GM12878 (cell line): ENCODE results near the gene DDX27. TPM values are rescaled to one million over a fixed set of nuclear protein-coding genes. Genes with fewer than 3 reads are reported as not detected.

Source experiments
- ATAC-seq: fragments of 200-7000 bp; cut with Tn5 transposase; 3 replicates; pipeline ENCODE4 v1.9.1; 2020; ENCODE audit warnings: mild to moderate bottlenecking, moderate library complexity
- BruUV-seq: library from RNA; stranded (reverse); fragments of 400-500 nt; replicated peaks from 2 replicates; lab custom pipeline; 2021; lab: Mats Ljungman, UMichigan
- CTCF ChIA-PET: fragments of 300-600 bp; sonication (Branson Sonifier 250); formaldehyde crosslinking; extraction: SDS; loops from one replicate; lab custom pipeline; 2021; ENCODE audit warnings: inconsistent platforms; lab: Yijun Ruan, JAX
- POLR2A ChIA-PET: fragments of 350-600 bp; formaldehyde crosslinking; extraction: SDS; loops from one replicate; lab custom pipeline; 2021; ENCODE audit warnings: inconsistent platforms; lab: Charles Lee
- RAD21 ChIA-PET: fragments of 300-600 bp; sonication (Branson Sonifier 250); formaldehyde crosslinking; loops from one replicate; lab custom pipeline; 2023; ENCODE audit warnings: antibody characterized with exemption; ENCODE audit not compliant: unreplicated experiment; lab: Charles Lee
- SMC1A ChIA-PET: fragments of 300-600 bp; sonication (Branson Sonifier 250); formaldehyde crosslinking; loops from one replicate; lab custom pipeline; 2023; ENCODE audit not compliant: unreplicated experiment, uncharacterized antibody; lab: Charles Lee
- DNase-seq: peaks from one replicate; pipeline ENCODE4 v3.0.0-alpha.2; 2011; ENCODE audit warnings: low read depth, low spot score
- FAIRE-seq: peaks from 3 replicates; lab custom pipeline; 2011; peaks lifted over from hg19 to GRCh38; lab: Jason Lieb, UNC
- H2AFZ ChIP-seq: 2 replicates; pipeline ENCODE4 v1.6.0; 2011; ENCODE audit warnings: low read depth, low read length, control low read depth; ENCODE audit not compliant: control insufficient read depth
- H3K27ac ChIP-seq: 2 replicates; pipeline ENCODE4 v1.5.1; 2011; ENCODE audit warnings: control low read depth; ENCODE audit not compliant: control insufficient read depth, insufficient read depth
- H3K27me3 ChIP-seq, 2 experiments: replicated peaks in 1 of 2; 2 replicates each; pipeline versions ENCODE4 v1.6.0 to v1.6.1; 2011; ENCODE audit warnings: low read length in 1 of 2; ENCODE audit not compliant: control insufficient read depth in 2 of 2, insufficient read depth in 2 of 2
- H3K36me3 ChIP-seq, 2 experiments: 2 replicates each; pipeline ENCODE4 v1.5.1; 2011; ENCODE audit warnings: low read length in 1 of 2; ENCODE audit not compliant: control insufficient read depth in 2 of 2, insufficient read depth in 2 of 2
- H3K4me1 ChIP-seq: 2 replicates; pipeline ENCODE4 v1.6.1; 2011; ENCODE audit warnings: mild to moderate bottlenecking, low read length, moderate library complexity, mixed read lengths; ENCODE audit not compliant: control insufficient read depth, insufficient read depth
- H3K4me2 ChIP-seq: 2 replicates; pipeline ENCODE4 v1.6.0; 2011; ENCODE audit warnings: control low read depth; ENCODE audit not compliant: control insufficient read depth, insufficient read depth
- H3K4me3 ChIP-seq: fragments of 200-600 bp; sonication (generic); 2 replicates; pipeline ENCODE4 v1.5.1; 2016
- H3K79me2 ChIP-seq: 2 replicates; pipeline ENCODE4 v1.6.0; 2011; ENCODE audit warnings: low read length; ENCODE audit not compliant: control insufficient read depth, insufficient read depth
- H3K9ac ChIP-seq: 2 replicates; pipeline ENCODE4 v1.8.0; 2011; ENCODE audit warnings: low read length, control low read depth, mixed read lengths; ENCODE audit not compliant: control insufficient read depth, insufficient read depth
- H3K9me3 ChIP-seq: replicated peaks from 3 replicates; pipeline ENCODE4 v1.5.1; 2011; ENCODE audit warnings: mild to moderate bottlenecking, low read length; ENCODE audit not compliant: control insufficient read depth, insufficient read depth
- H4K20me1 ChIP-seq: 2 replicates; pipeline ENCODE4 v1.6.0; 2011; ENCODE audit not compliant: control insufficient read depth, insufficient read depth
- BHLHE40 ChIP-seq, 2 experiments: fragments of 450-650 bp in 1 of 2; IDR thresholded peaks; 2 replicates each; pipeline ENCODE4 v1.6.1; 2011 to 2017; ENCODE audit warnings: low read depth in 2 of 2, borderline replicate concordance in 1 of 2, improper control_type of control experiment in 1 of 2, low read length in 1 of 2, mild to moderate bottlenecking in 1 of 2
- CUX1 ChIP-seq: IDR thresholded peaks from 2 replicates; pipeline ENCODE4 v1.6.1; 2012; ENCODE audit warnings: improper control_type of control experiment, low read depth, low read length; ENCODE audit not compliant: insufficient replicate concordance
- ESRRA ChIP-seq: IDR thresholded peaks from 2 replicates; pipeline ENCODE4 v1.6.1; 2012; ENCODE audit warnings: mild to moderate bottlenecking, low read length, improper control_type of control experiment
- MYB ChIP-seq: fragments of 150-350 bp; IDR thresholded peaks from 2 replicates; pipeline ENCODE4 v1.6.1; 2014; ENCODE audit warnings: mild to moderate bottlenecking, low read depth, low read length, borderline replicate concordance
- RB1 ChIP-seq: fragments of 450-650 bp; formaldehyde crosslinking; IDR thresholded peaks from 2 replicates; pipeline ENCODE4 v1.6.1; 2017; ENCODE audit warnings: mild to moderate bottlenecking, borderline replicate concordance
- RBBP5 ChIP-seq: fragments of 200-600 bp; sonication (generic); conservative IDR thresholded peaks from 2 replicates; pipeline ENCODE4 v1.6.1; 2016
- SREBF1 ChIP-seq: IDR thresholded peaks from 2 replicates; pipeline ENCODE4 v1.6.1; 2012; ENCODE audit warnings: mild to moderate bottlenecking, low read length
- SUPT20H ChIP-seq: IDR thresholded peaks from 2 replicates; pipeline ENCODE4 v1.6.1; 2011; ENCODE audit warnings: low read depth, mild to moderate bottlenecking, low read length, moderate library complexity, borderline replicate concordance; ENCODE audit not compliant: control insufficient read depth
- USF2 ChIP-seq: IDR thresholded peaks from 2 replicates; pipeline ENCODE4 v1.6.1; 2011; ENCODE audit warnings: low read depth, low read length, improper control_type of control experiment, borderline replicate concordance
- WGBS: methylation state at CpG from one replicate; pipeline ENCODE4 v1.1.6; 2016; ENCODE audit warnings: low lambda C conversion rate; ENCODE audit not compliant: insufficient replicate concordance, insufficient coverage; ENCODE audit errors: missing lambda C conversion rate; 5-methylcytosine and 5-hydroxymethylcytosine counted together
- in situ Hi-C: fragments of 300-500 bp; cut with MboI; formaldehyde crosslinking; loops from 9 replicates; pipeline ENCODE4 v1.14.3; 2018; ENCODE audit warnings: mixed read lengths
- intact Hi-C: fragments of 100-400 bp; cut with micrococcal nuclease; formaldehyde crosslinking; loops from one replicate; pipeline ENCODE4 v1.14.2; 2022; ENCODE audit not compliant: unreplicated experiment
- polyA plus RNA-seq, 11 experiments: library from polyadenylated mRNA; depleted of rRNA in 4 of 11; unstranded in 6 of 11; stranded (reverse) in 5 of 11; fragments of >200 nt; fragmentation: Nextera tagmentation in 4 of 11; fragmentation: Illumina TruSeq in 1 of 11; extraction: Ambion mirVana in 4 of 11; extraction: Trizol in 1 of 11; gene quantifications; 1 replicate in 1 of 11; 2 replicates in 10 of 11; pipeline versions ENCODE4 v1.2.1 to v1.2.3, GENCODE V29; 2011 to 2016; ENCODE audit warnings: inconsistent platforms in 2 of 11, missing spikeins in 2 of 11, low read depth in 1 of 11
- total RNA-seq, 4 experiments: library from RNA; depleted of rRNA in 3 of 4; stranded (reverse); fragments of >200 nt in 3 of 4; fragmentation: Illumina TruSeq in 1 of 4; extraction: Trizol in 1 of 4; gene quantifications; 2 replicates each; pipeline versions ENCODE4 v1.2.1 to v1.2.3, GENCODE V29; 2013 to 2021

DDX27 gene
- total and polyA plus RNA-seq, 10 of the 15 experiments (the other 5 are each of a cell fraction or from before 2014, with no cell fraction given), result 19.8 to 78.8 (median 54.9) TPM

GRCh38 chr20:49199729-49200293 lies 19.4 kb upstream of the DDX27 start:
- ChIA-PET RAD21 (no interaction called here), SMC1A (no interaction called here), POLR2A (interaction anchor here (0.6 kb wide), 1 partner anchor 66 kb away, joined by 5 read pairs; no protein-coding TSS in a partner anchor), CTCF (interaction anchor here (3.1 kb wide), 1 partner anchor 17 kb away, joined by 10 read pairs; no protein-coding TSS in a partner anchor)
- no peak overlapping the region for H3K4me3 ChIP-seq
- H3K9me3 ChIP-seq, result no peaks in the 10 kb centered on the region; the same call in 2 of the 3 replicates
- in situ Hi-C loops, result no loop called here
- no peak overlapping the region for H2AFZ ChIP-seq
- H3K27ac ChIP-seq, result no peak overlapping the region
- H3K79me2 ChIP-seq, result no peaks in the 10 kb centered on the region
- FAIRE-seq (no peak), DNase-seq (no peak), ATAC-seq (no peak)
- no peaks in the 10 kb centered on the region for H3K27me3 ChIP-seq
- no peak overlapping the region for H3K9ac ChIP-seq
- no peaks in the 10 kb centered on the region for H3K4me1 ChIP-seq
- no TSS peak for BruUV-seq
- 54% methylated on average over 4 of the region's 4 CpGs for WGBS
- intact Hi-C loops, result no loop called here
- no peaks in the 10 kb centered on the region for H4K20me1 ChIP-seq
- H3K36me3 ChIP-seq, result no peaks in the 10 kb centered on the region
- TF ChIP-seq SREBF1 (no peak), SUPT20H (no peak), USF2 (no peak), RB1 (no peak), BHLHE40 (IDR thresholded peaks at IDR 0.05; ENCODE audit: borderline replicate concordance in 1 of 2, low read depth in 2 of 2, low read length in 1 of 2) (no peak), RBBP5 (no peak), CUX1 (no peak), MYB (no peak), ESRRA (no peak)
- no peak overlapping the region for H3K4me2 ChIP-seq
